KMS-11 (cell line): Measurements from ENCODE around the gene MROH2A.
A peak's percentile ranks its signal among the peaks of the same experiment; 100 is the strongest.

Source experiments
- H2AFZ ChIP-seq: fragments of 200-600 bp; sonication (generic); 2 replicates; pipeline ENCODE4 v1.6.1; 2016; ENCODE audit warnings: antibody characterized with exemption, mixed run types, low read depth
- H3K27ac ChIP-seq: fragments of 200-600 bp; sonication (generic); 2 replicates; pipeline ENCODE4 v1.6.1; 2016; ENCODE audit warnings: mild to moderate bottlenecking, mixed run types
- H3K27me3 ChIP-seq: fragments of 200-600 bp; sonication (generic); 2 replicates; pipeline ENCODE4 v1.6.1; 2017; ENCODE audit warnings: mild to moderate bottlenecking, low read depth, mixed run types, moderate library complexity; ENCODE audit not compliant: insufficient read depth
- H3K36me3 ChIP-seq: fragments of 200-600 bp; sonication (generic); 2 replicates; pipeline ENCODE4 v1.6.1; 2017; ENCODE audit warnings: mild to moderate bottlenecking, mixed run types; ENCODE audit not compliant: insufficient read depth
- H3K4me1 ChIP-seq: fragments of 200-600 bp; sonication (generic); 2 replicates; pipeline ENCODE4 v1.6.1; 2016; ENCODE audit warnings: mild to moderate bottlenecking, low read depth, mixed run types; ENCODE audit not compliant: poor library complexity, severe bottlenecking
- H3K4me2 ChIP-seq: fragments of 200-600 bp; sonication (generic); 2 replicates; pipeline ENCODE4 v1.7.0; 2016; ENCODE audit warnings: mild to moderate bottlenecking, mixed run types
- H3K4me3 ChIP-seq: fragments of 200-600 bp; sonication (generic); IDR thresholded peaks from 2 replicates; pipeline ENCODE4 v1.6.1; 2017; ENCODE audit warnings: low read depth, low read length, mixed read lengths; ENCODE audit not compliant: insufficient read depth
- H3K79me2 ChIP-seq: fragments of 200-600 bp; sonication (generic); 2 replicates; pipeline ENCODE4 v1.6.1; 2016; ENCODE audit warnings: low read depth, mixed run types; ENCODE audit not compliant: insufficient read depth
- H3K9ac ChIP-seq: fragments of 200-600 bp; sonication (generic); 2 replicates; pipeline ENCODE4 v1.6.1; 2016; ENCODE audit warnings: mild to moderate bottlenecking, mixed run types
- H4K20me1 ChIP-seq: fragments of 200-600 bp; sonication (generic); 2 replicates; pipeline ENCODE4 v1.6.1; 2016; ENCODE audit warnings: mild to moderate bottlenecking, mixed run types; ENCODE audit not compliant: insufficient read depth
- CTCF ChIP-seq: fragments of 200-600 bp; sonication (generic); conservative IDR thresholded peaks from 2 replicates; pipeline ENCODE4 v1.6.1; 2017; ENCODE audit warnings: low read depth, mild to moderate bottlenecking, antibody characterized with exemption, low read length, moderate library complexity, mixed read lengths

The MROH2A gene

GRCh38 chr2:233849607-233850271 lies 71.6 kb downstream of the MROH2A start:
- Histone ChIP-seq H3K9ac (no peak overlapping the region), H2AFZ (no peak overlapping the region), H3K4me3 (no peak overlapping the region), H3K4me2 (no peak overlapping the region), H3K36me3 (peaks cover 28% of the 10 kb centered on the region; the same call in 1 of the 2 replicates), H3K27me3 (no peaks in the 10 kb centered on the region), H4K20me1 (no peaks in the 10 kb centered on the region; the same call in 1 of the 2 replicates), H3K79me2 (peaks cover 71% of the 10 kb centered on the region), H3K27ac (no peak overlapping the region), H3K4me1 (peaks cover 19% of the 10 kb centered on the region)
- no peak for TF ChIP-seq CTCF

- no peak overlapping the region for H3K27ac ChIP-seq
- H3K36me3 ChIP-seq, result peaks cover 22% of the 10 kb centered on the region; the same call in 1 of the 2 replicates
- H2AFZ ChIP-seq, result no peak overlapping the region
- H3K4me1 ChIP-seq, result peaks cover 25% of the 10 kb centered on the region
- H3K79me2 ChIP-seq, result peaks cover 71% of the 10 kb centered on the region
- H4K20me1 ChIP-seq, result no peaks in the 10 kb centered on the region; the same call in 1 of the 2 replicates
- no peak overlapping the region for H3K4me3 ChIP-seq
- no peak for TF ChIP-seq CTCF
- H3K9ac ChIP-seq, result no peak overlapping the region
- H3K27me3 ChIP-seq, result no peaks in the 10 kb centered on the region
- no peak overlapping the region for H3K4me2 ChIP-seq
Observed at GRCh38 chr2:233850745-233851144, 72.6 kb downstream of the MROH2A start.

- H3K27me3 ChIP-seq, result no peaks in the 10 kb centered on the region
- H3K27ac ChIP-seq, result no peak overlapping the region
- no peaks in the 10 kb centered on the region; the same call in 1 of the 2 replicates for H4K20me1 ChIP-seq
- no peak overlapping the region for H2AFZ ChIP-seq
- no peak overlapping the region for H3K9ac ChIP-seq
- H3K4me3 ChIP-seq, result no peak overlapping the region
- H3K79me2 ChIP-seq, result peaks cover 66% of the 10 kb centered on the region
- peaks cover 25% of the 10 kb centered on the region for H3K4me1 ChIP-seq
- no peak overlapping the region for H3K4me2 ChIP-seq
- H3K36me3 ChIP-seq, result peaks cover 19% of the 10 kb centered on the region; the same call in 1 of the 2 replicates
- TF ChIP-seq CTCF, result no peak
Observed at GRCh38 chr2:233851169-233851568, 73.0 kb downstream of the MROH2A start.

DNA sequence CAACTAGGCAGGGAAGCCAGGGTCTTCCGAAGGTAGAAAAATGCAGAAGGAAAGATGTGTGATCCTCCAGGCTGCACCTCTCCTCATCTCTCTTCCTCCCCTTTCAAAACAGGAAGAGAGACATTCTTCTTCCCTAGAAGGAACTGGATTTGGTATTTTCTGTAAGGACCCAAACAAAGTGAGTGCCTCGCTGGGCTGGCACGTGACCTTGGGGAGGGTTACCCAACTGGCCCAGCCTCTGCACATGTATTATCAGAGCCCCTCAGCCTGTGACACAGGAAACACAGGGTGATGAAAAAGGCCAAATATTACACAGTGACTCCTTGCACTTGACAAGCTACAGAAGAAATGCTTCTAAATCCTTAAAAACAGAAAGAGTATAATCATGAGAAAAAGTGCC lies 73.9 kb downstream of the MROH2A start:
- Histone ChIP-seq H3K27me3 (no peaks in the 10 kb centered on the region), H4K20me1 (no peaks in the 10 kb centered on the region; the same call in 1 of the 2 replicates), H3K27ac (no peak overlapping the region), H3K9ac (no peak overlapping the region), H3K4me2 (peak overlapping the region; percentile 96), H2AFZ (no peak overlapping the region), H3K4me3 (no peak overlapping the region), H3K79me2 (peaks cover 66% of the 10 kb centered on the region), H3K36me3 (peaks cover 19% of the 10 kb centered on the region; the same call in 1 of the 2 replicates), H3K4me1 (peaks cover 25% of the 10 kb centered on the region)
- no peak for TF ChIP-seq CTCF
